OCI-LY7 (cell line): ENCODE results near the gene MRPL45. TPM values are rescaled to one million over a fixed set of nuclear protein-coding genes. Genes with fewer than 3 reads are reported as not detected.
A peak's percentile ranks its signal among the peaks of the same experiment; 100 is the strongest.

Source experiments
- BruUV-seq: library from RNA; stranded (reverse); fragments of 400-500 nt; replicated peaks from 2 replicates; lab custom pipeline; 2021; lab: Mats Ljungman, UMichigan
- CTCF ChIA-PET: fragments of 300-600 bp; sonication (Branson Sonifier 250); formaldehyde crosslinking; loops from one replicate; lab custom pipeline; 2022; ENCODE audit warnings: antibody characterized with exemption; ENCODE audit not compliant: unreplicated experiment; lab: Charles Lee
- POLR2A ChIA-PET: fragments of 300-600 bp; sonication (Branson Sonifier 250); formaldehyde crosslinking; loops from one replicate; lab custom pipeline; 2022; ENCODE audit warnings: antibody characterized with exemption; lab: Charles Lee
- DNase-seq: peaks from one replicate; pipeline ENCODE4 v3.0.0-alpha.2; 2015; ENCODE audit warnings: low spot score
- H2AFZ ChIP-seq: fragments of 200-600 bp; sonication (generic), shearing (Covaris generic); 2 replicates; pipeline ENCODE4 v1.6.1; 2014; ENCODE audit warnings: mild to moderate bottlenecking, antibody characterized with exemption, low read length, moderate library complexity
- H3K27ac ChIP-seq: fragments of 200-600 bp; sonication (generic); 2 replicates; pipeline ENCODE4 v1.5.1; 2014; ENCODE audit warnings: mixed run types, low read depth, mild to moderate bottlenecking, moderate library complexity, low read length, inconsistent platforms; ENCODE audit not compliant: poor library complexity, severe bottlenecking
- H3K36me3 ChIP-seq: fragments of 200-600 bp; sonication (generic); 2 replicates; pipeline ENCODE4 v1.6.1; 2014; ENCODE audit warnings: mild to moderate bottlenecking, antibody characterized with exemption, low read length, moderate library complexity, mixed read lengths; ENCODE audit not compliant: insufficient read depth
- H3K4me1 ChIP-seq: fragments of 200-600 bp; sonication (generic); 2 replicates; pipeline ENCODE4 v1.5.1; 2014; ENCODE audit warnings: mild to moderate bottlenecking, low read length; ENCODE audit not compliant: insufficient read depth, poor library complexity, severe bottlenecking
- H3K4me2 ChIP-seq: fragments of 200-600 bp; sonication (generic); 2 replicates; pipeline ENCODE4 v1.6.1; 2014; ENCODE audit warnings: mild to moderate bottlenecking, low read length
- H3K4me3 ChIP-seq: fragments of 200-600 bp; sonication (generic); 2 replicates; pipeline ENCODE4 v1.5.1; 2014; ENCODE audit warnings: mild to moderate bottlenecking, low read depth, low read length; ENCODE audit not compliant: poor library complexity, severe bottlenecking
- H3K79me2 ChIP-seq: fragments of 200-600 bp; sonication (generic); 2 replicates; pipeline ENCODE4 v1.6.1; 2016; ENCODE audit warnings: low read depth, mild to moderate bottlenecking, low read length, moderate library complexity, mixed read lengths; ENCODE audit not compliant: insufficient read depth
- H3K9me2 ChIP-seq: fragments of 200-600 bp; sonication (generic); 2 replicates; pipeline ENCODE4 v1.6.1; 2016; ENCODE audit warnings: mild to moderate bottlenecking, low read length, mixed read lengths; ENCODE audit not compliant: insufficient read depth
- H3K9me3 ChIP-seq: fragments of 200-600 bp; sonication (generic); 2 replicates; pipeline ENCODE4 v1.6.1; 2014; ENCODE audit warnings: mild to moderate bottlenecking, mixed run types, low read length, mixed read lengths
- H4K20me1 ChIP-seq: fragments of 200-600 bp; sonication (generic); 2 replicates; pipeline ENCODE4 v1.6.1; 2014; ENCODE audit warnings: mild to moderate bottlenecking, antibody characterized with exemption, low read length, moderate library complexity, mixed read lengths; ENCODE audit not compliant: insufficient read depth
- CTCF ChIP-seq: fragments of 200-600 bp; sonication (generic); conservative IDR thresholded peaks from 2 replicates; pipeline ENCODE4 v1.5.1; 2014; ENCODE audit warnings: mild to moderate bottlenecking, antibody characterized with exemption, low read length, moderate library complexity, mixed read lengths
- EZH2phosphoT487 ChIP-seq: fragments of 200-600 bp; sonication (generic); IDR thresholded peaks from 2 replicates; pipeline ENCODE4 v1.6.1; 2018; ENCODE audit warnings: low read depth, borderline replicate concordance, mild to moderate bottlenecking, mixed run types, antibody characterized with exemption, low read length, moderate library complexity, mixed read lengths
- intact Hi-C: fragments of 100-400 bp; cut with micrococcal nuclease; formaldehyde crosslinking; loops from one replicate; pipeline ENCODE4 v1.10.0; 2022; ENCODE audit not compliant: unreplicated experiment
- total RNA-seq, 2 experiments: library from RNA; depleted of rRNA in 1 of 2; stranded (reverse); fragments of >200 nt in 1 of 2; shearing (Covaris generic) in 1 of 2; gene quantifications; 2 replicates each; pipeline ENCODE4 v1.2.3, GENCODE V29; 2014 to 2022

MRPL45 gene
- total RNA-seq, 2 experiments from 2014 or later, result 29.5 to 45.1 TPM

GRCh38 chr17:38324141-38324697 lies 27.3 kb downstream of the MRPL45 start:
- ChIA-PET CTCF (interaction anchor here (0.5 to 3.2 kb wide), 2 partner anchors 25 to 434 kb away, joined by 3 to 17 read pairs; no protein-coding TSS in a partner anchor), POLR2A (interaction anchor here (0.7 to 4.1 kb wide), 9 partner anchors 8 to 1779 kb away, joined by 3 to 38 read pairs (median 4); partner anchors contain the start of gene SOCS7)
- H3K4me2 ChIP-seq, result peak overlapping the region; percentile 91
- no peaks in the 10 kb centered on the region for H3K9me3 ChIP-seq
- intact Hi-C loops, result loop anchor here (2.0 kb wide), 1 partner anchor 91 kb away; no protein-coding TSS in a partner anchor
- peaks cover 33% of the 10 kb centered on the region for H3K36me3 ChIP-seq
- H2AFZ ChIP-seq, result no peak overlapping the region
- H3K9me2 ChIP-seq, result no peaks in the 10 kb centered on the region
- H3K79me2 ChIP-seq, result no peaks in the 10 kb centered on the region
- BruUV-seq, result no TSS peak
- DNase-seq, result no peak
- peak overlapping the region; percentile 97 for H3K27ac ChIP-seq
- H3K4me1 ChIP-seq, result peaks cover 69% of the 10 kb centered on the region
- H3K4me3 ChIP-seq, result peak overlapping the region; percentile 48
- no peaks in the 10 kb centered on the region for H4K20me1 ChIP-seq
- TF ChIP-seq EZH2phosphoT487 (no peak), CTCF (no peak)

- Histone ChIP-seq H3K36me3 (peaks cover 29% of the 10 kb centered on the region), H3K79me2 (no peaks in the 10 kb centered on the region), H4K20me1 (no peaks in the 10 kb centered on the region), H3K9me2 (no peaks in the 10 kb centered on the region), H3K4me3 (peak overlapping the region; percentile 48), H2AFZ (peak overlapping the region; percentile 27; the same call in 1 of the 2 replicates), H3K4me2 (peak overlapping the region; percentile 91), H3K9me3 (no peaks in the 10 kb centered on the region), H3K4me1 (peaks cover 72% of the 10 kb centered on the region), H3K27ac (peak overlapping the region; percentile 97)
- ChIA-PET CTCF (interaction anchor here (0.6 to 3.2 kb wide), 3 partner anchors 9 to 64 kb away, joined by 3 to 17 read pairs (median 8); no protein-coding TSS in a partner anchor), POLR2A (interaction anchor here (0.5 to 4.1 kb wide), 8 partner anchors 9 to 444 kb away, joined by 3 to 38 read pairs (median 4); partner anchors contain the start of gene SOCS7)
- intact Hi-C loops, result loop anchor here (1.0 to 2.0 kb wide), 2 partner anchors 27 to 90 kb away; partner anchors contain the start of gene SOCS7
- BruUV-seq, result TSS peak; percentile 93
- no peak for DNase-seq
- TF ChIP-seq CTCF, result no peak
- TF ChIP-seq EZH2phosphoT487, result no peak
Observed at GRCh38 chr17:38324772-38325171, 27.8 kb downstream of the MRPL45 start.
